Astrocyte (in vitro differentiated cells and primary cell): Measurements from ENCODE around the gene NAT14.

Experiments used
- EZH2 ChIP-seq: IDR thresholded peaks from 2 replicates; pipeline ENCODE4 v1.6.1; 2012; ENCODE audit warnings: mild to moderate bottlenecking, low read length, inconsistent platforms; ENCODE audit not compliant: insufficient read depth
- TF ChIP-seq, protein P1 (sequence below): IDR thresholded peaks from 2 replicates; pipeline ENCODE4 v1.5.1; 2011; ENCODE audit warnings: low read depth, mild to moderate bottlenecking, inconsistent platforms, low read length, moderate library complexity; ENCODE audit not compliant: insufficient read depth

DNA sequence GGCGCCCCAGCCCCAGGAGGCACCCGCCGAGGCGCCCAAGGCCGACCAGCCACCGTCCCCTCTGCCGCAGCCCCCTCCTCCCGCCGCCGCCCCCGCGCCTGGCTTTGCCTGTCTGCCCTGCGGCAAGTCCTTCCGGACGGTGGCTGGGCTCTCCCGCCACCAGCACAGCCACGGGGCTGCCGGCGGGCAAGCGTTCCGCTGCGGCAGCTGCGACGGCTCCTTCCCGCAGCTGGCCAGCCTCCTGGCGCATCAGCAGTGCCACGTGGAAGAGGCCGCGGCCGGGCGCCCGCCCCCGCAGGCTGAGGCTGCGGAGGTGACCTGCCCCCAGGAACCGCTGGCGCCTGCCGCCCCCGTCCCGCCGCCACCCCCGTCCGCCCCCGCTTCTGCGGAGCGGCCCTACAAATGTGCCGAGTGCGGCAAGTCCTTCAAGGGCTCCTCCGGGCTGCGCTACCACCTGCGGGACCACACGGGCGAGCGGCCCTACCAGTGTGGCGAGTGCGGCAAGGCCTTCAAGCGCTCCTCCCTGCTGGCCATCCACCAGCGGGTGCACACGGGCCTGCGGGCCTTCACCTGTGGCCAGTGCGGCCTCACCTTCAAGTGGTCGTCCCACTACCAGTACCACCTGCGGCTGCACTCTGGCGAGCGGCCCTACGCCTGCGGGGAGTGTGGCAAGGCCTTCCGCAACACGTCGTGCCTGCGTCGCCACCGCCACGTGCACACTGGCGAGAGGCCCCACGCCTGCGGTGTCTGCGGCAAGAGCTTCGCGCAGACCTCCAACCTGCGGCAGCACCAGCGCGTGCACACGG, 2.6 kb upstream of the NAT14 start:
- no peak for TF ChIP-seq EZH2
- TF ChIP-seq, protein P1, sequence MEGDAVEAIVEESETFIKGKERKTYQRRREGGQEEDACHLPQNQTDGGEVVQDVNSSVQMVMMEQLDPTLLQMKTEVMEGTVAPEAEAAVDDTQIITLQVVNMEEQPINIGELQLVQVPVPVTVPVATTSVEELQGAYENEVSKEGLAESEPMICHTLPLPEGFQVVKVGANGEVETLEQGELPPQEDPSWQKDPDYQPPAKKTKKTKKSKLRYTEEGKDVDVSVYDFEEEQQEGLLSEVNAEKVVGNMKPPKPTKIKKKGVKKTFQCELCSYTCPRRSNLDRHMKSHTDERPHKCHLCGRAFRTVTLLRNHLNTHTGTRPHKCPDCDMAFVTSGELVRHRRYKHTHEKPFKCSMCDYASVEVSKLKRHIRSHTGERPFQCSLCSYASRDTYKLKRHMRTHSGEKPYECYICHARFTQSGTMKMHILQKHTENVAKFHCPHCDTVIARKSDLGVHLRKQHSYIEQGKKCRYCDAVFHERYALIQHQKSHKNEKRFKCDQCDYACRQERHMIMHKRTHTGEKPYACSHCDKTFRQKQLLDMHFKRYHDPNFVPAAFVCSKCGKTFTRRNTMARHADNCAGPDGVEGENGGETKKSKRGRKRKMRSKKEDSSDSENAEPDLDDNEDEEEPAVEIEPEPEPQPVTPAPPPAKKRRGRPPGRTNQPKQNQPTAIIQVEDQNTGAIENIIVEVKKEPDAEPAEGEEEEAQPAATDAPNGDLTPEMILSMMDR: no peak
